ENCODE results near the gene APOL3. TPM values are rescaled to one million over a fixed set of nuclear protein-coding genes. Genes with fewer than 3 reads are reported as not detected.

Gene APOL3
- total and polyA plus RNA-seq, 2 of the 13 experiments (the other 11 are each of a cell fraction or from before 2014, with no cell fraction given): 3.8 to 5.4 TPM

DNA sequence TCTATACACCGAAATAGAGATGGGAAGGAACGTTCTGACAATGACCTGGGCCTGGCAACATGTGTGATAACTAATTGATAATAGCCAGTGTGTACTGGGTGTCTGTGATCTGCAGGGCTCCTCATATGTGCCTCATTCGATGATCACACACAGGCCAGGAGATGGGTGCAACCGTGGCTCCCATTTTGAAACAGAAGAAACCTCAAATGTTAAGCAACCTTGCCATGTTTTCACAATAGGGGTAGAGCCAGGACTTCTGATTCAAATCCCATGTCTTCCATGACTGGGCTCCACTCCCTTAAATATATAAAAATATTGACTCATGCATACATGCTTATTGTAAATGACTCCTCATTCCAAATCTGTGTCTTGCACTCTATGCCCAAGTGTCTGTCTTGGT is 11.1 kb downstream of the APOL3 start:
- POLR2A ChIA-PET: no interaction called here
- no peak overlapping the region for H3K4me3 ChIP-seq (replicated peaks in 1 of 3; ENCODE audit: insufficient read depth in 1 of 3, low read depth in 2 of 3, low read length in 3 of 3)

DNA sequence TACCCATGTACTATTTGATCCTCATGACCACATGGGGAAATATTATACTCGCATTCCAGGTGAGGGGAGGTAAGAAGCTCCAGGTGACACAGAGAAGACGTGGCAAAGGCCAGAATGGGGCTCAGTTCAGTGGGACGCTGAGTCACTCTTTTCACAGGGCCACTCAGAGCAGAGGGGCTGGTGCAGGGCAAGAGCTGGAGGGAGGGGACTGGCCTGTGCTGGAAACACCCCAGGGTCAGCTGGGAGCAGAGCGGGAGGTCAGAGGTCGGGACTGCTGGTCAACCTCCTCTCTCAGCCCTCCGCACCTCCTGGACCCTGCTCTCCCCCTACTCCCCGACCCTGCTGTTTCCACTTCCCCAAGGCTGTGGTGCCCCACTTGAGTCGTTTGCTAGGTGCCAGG is 12.1 kb downstream of the APOL3 start:
- no peak overlapping the region for H3K4me3 ChIP-seq (replicated peaks in 1 of 3; ENCODE audit: insufficient read depth in 1 of 3, low read depth in 2 of 3, low read length in 3 of 3)
- no peaks in the 10 kb centered on the region for H3K27me3 ChIP-seq (ENCODE audit: control insufficient read depth in 1 of 2, insufficient read depth in 2 of 2, low read length in 2 of 2)
- CTCF ChIA-PET (ENCODE audit: low intra/inter-chr PET ratio, low total read pairs): no interaction called here
- H3K79me2 ChIP-seq (ENCODE audit: insufficient read depth, low read length): no peaks in the 10 kb centered on the region
- in situ Hi-C loops (cut with HindIII; ENCODE audit: extremely low pct_ligation_motif_present, low pct_unique_long_range_greater_than_20kb): loop anchor here (10.0 kb wide), 1 partner anchor 76 kb away; no protein-coding TSS in a partner anchor
- 68% methylated on average over 4 of the region's 8 CpGs for WGBS (ENCODE audit: low lambda C conversion rate)
- DNase-seq (ENCODE audit: low spot score): no peak
- H3K27ac ChIP-seq (ENCODE audit: extremely low read length, insufficient read depth, low read length): no peak overlapping the region
- H3K4me2 ChIP-seq (ENCODE audit: low read depth, low read length): no peak overlapping the region
- H3K9me3 ChIP-seq (ENCODE audit: low read length): peaks cover 8% of the 10 kb centered on the region; the same call in 1 of the 2 replicates
- no peak overlapping the region for H2AFZ ChIP-seq (ENCODE audit: low read length)
- FAIRE-seq: no peak
- H3K4me1 ChIP-seq (ENCODE audit: insufficient read depth, low read length): peaks cover 36% of the 10 kb centered on the region
- POLR2A ChIA-PET: no interaction called here
- H3K36me3 ChIP-seq (replicated peaks in 1 of 2; ENCODE audit: control insufficient read depth in 1 of 2, insufficient read depth in 2 of 2, low read length in 2 of 2): no peaks in the 10 kb centered on the region
- no peak overlapping the region for H3K9ac ChIP-seq (ENCODE audit: insufficient read depth, low read depth, low read length)
- no peaks in the 10 kb centered on the region for H4K20me1 ChIP-seq (ENCODE audit: insufficient read depth, low read length)
- TF ChIP-seq ZNF768 (CRISPR knock-in tag; IDR thresholded peaks at IDR 0.05): no peak
- TF ChIP-seq, protein P1, sequence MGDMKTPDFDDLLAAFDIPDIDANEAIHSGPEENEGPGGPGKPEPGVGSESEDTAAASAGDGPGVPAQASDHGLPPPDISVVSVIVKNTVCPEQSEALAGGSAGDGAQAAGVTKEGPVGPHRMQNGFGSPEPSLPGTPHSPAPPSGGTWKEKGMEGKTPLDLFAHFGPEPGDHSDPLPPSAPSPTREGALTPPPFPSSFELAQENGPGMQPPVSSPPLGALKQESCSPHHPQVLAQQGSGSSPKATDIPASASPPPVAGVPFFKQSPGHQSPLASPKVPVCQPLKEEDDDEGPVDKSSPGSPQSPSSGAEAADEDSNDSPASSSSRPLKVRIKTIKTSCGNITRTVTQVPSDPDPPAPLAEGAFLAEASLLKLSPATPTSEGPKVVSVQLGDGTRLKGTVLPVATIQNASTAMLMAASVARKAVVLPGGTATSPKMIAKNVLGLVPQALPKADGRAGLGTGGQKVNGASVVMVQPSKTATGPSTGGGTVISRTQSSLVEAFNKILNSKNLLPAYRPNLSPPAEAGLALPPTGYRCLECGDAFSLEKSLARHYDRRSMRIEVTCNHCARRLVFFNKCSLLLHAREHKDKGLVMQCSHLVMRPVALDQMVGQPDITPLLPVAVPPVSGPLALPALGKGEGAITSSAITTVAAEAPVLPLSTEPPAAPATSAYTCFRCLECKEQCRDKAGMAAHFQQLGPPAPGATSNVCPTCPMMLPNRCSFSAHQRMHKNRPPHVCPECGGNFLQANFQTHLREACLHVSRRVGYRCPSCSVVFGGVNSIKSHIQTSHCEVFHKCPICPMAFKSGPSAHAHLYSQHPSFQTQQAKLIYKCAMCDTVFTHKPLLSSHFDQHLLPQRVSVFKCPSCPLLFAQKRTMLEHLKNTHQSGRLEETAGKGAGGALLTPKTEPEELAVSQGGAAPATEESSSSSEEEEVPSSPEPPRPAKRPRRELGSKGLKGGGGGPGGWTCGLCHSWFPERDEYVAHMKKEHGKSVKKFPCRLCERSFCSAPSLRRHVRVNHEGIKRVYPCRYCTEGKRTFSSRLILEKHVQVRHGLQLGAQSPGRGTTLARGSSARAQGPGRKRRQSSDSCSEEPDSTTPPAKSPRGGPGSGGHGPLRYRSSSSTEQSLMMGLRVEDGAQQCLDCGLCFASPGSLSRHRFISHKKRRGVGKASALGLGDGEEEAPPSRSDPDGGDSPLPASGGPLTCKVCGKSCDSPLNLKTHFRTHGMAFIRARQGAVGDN (CRISPR knock-in tag; IDR thresholded peaks at IDR 0.05): peak; percentile 20; the same call in 1 of the 2 replicates
- peak; percentile 17; the same call in 1 of the 2 replicates for TF ChIP-seq NR2F6 (IDR thresholded peaks at IDR 0.05)
- no peak for TF ChIP-seq NR2F6 (CRISPR knock-in tag; IDR thresholded peaks at IDR 0.05)
- TF ChIP-seq NBN (conservative IDR thresholded peaks at IDR 0.05): no peak
- no peak; the same call in 2 of the 3 replicates for ATAC-seq
- BruUV-seq (replicated peaks): no TSS peak
- intact Hi-C loops (cut with micrococcal nuclease; ENCODE audit: unreplicated experiment): no loop called here

More for the DNA sequence above, 11.1 kb downstream of the APOL3 start:
- CTCF ChIA-PET (ENCODE audit: low intra/inter-chr PET ratio, low total read pairs): no interaction called here
- ATAC-seq (no peak), DNase-seq (ENCODE audit: low spot score) (no peak), FAIRE-seq (no peak)
- Histone ChIP-seq H3K4me2 (ENCODE audit: low read depth, low read length) (no peak overlapping the region), H3K36me3 (replicated peaks in 1 of 2; ENCODE audit: control insufficient read depth in 1 of 2, insufficient read depth in 2 of 2, low read length in 2 of 2) (no peaks in the 10 kb centered on the region), H3K27me3 (ENCODE audit: control insufficient read depth in 1 of 2, insufficient read depth in 2 of 2, low read length in 2 of 2) (no peaks in the 10 kb centered on the region), H3K4me1 (ENCODE audit: insufficient read depth, low read length) (peaks cover 38% of the 10 kb centered on the region), H4K20me1 (ENCODE audit: insufficient read depth, low read length) (no peaks in the 10 kb centered on the region), H3K9ac (ENCODE audit: insufficient read depth, low read depth, low read length) (no peak overlapping the region), H3K9me3 (ENCODE audit: low read length) (peaks cover 8% of the 10 kb centered on the region; the same call in 1 of the 2 replicates), H3K27ac (ENCODE audit: extremely low read length, insufficient read depth, low read length) (no peak overlapping the region), H3K79me2 (ENCODE audit: insufficient read depth, low read length) (no peaks in the 10 kb centered on the region), H2AFZ (ENCODE audit: low read length) (no peak overlapping the region)
- intact Hi-C loops (cut with micrococcal nuclease; ENCODE audit: unreplicated experiment) (no loop called here), in situ Hi-C loops (cut with HindIII; ENCODE audit: extremely low pct_ligation_motif_present, low pct_unique_long_range_greater_than_20kb) (loop anchor here (10.0 kb wide), 1 partner anchor 75 kb away; no protein-coding TSS in a partner anchor)
- 59% methylated on average over 4 of the region's 4 CpGs for WGBS (ENCODE audit: low lambda C conversion rate)
- BruUV-seq (replicated peaks): no TSS peak
- TF ChIP-seq NFRKB (IDR thresholded peaks at IDR 0.05) (no peak), SALL1 (CRISPR knock-in tag; IDR thresholded peaks at IDR 0.05) (no peak), CBX1 (IDR thresholded peaks at IDR 0.05; ENCODE audit: low read depth) (no peak), ZNF234 (CRISPR knock-in tag; conservative IDR thresholded peaks at IDR 0.05) (no peak), SMAD1 (CRISPR knock-in tag; IDR thresholded peaks at IDR 0.05; ENCODE audit: borderline replicate concordance, low read depth) (no peak)
- TF ChIP-seq, protein P2, sequence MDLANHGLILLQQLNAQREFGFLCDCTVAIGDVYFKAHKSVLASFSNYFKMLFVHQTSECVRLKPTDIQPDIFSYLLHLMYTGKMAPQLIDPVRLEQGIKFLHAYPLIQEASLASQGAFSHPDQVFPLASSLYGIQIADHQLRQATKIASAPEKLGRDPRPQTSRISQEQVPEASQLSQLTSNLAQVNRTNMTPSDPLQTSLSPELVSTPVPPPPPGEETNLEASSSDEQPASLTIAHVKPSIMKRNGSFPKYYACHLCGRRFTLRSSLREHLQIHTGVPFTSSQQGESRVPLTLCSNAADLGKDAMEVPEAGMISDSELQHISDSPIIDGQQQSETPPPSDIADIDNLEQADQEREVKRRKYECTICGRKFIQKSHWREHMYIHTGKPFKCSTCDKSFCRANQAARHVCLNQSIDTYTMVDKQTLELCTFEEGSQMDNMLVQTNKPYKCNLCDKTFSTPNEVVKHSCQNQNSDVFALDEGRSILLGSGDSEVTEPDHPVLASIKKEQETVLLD (CRISPR knock-in tag; IDR thresholded peaks at IDR 0.05; ENCODE audit: low read depth): no peak

All from HepG2 (cell line).